HUES64 (cell line): ENCODE data around the gene PARP14.
"Not testable (repeated sequence)": the region's sequence is repeated elsewhere in the genome, so short reads cannot be mapped to it uniquely, and the experiment has no call there.

Experiments
- H3K27ac ChIP-seq: 2 replicates; pipeline ENCODE4 v1.7.0; 2013; ENCODE audit warnings: low read depth, low read length, inconsistent platforms
- H3K27me3 ChIP-seq: 2 replicates; pipeline ENCODE4 v1.6.1; 2013; ENCODE audit warnings: mild to moderate bottlenecking, low read length; ENCODE audit not compliant: insufficient read depth
- H3K36me3 ChIP-seq: 2 replicates; pipeline ENCODE4 v1.6.1; 2013; ENCODE audit warnings: mild to moderate bottlenecking, low read length; ENCODE audit not compliant: insufficient read depth
- H3K4me1 ChIP-seq: 2 replicates; pipeline ENCODE4 v1.6.1; 2013; ENCODE audit warnings: mild to moderate bottlenecking, low read length, moderate library complexity; ENCODE audit not compliant: insufficient read depth
- H3K4me3 ChIP-seq: 2 replicates; pipeline ENCODE4 v1.5.1; 2013; ENCODE audit warnings: mild to moderate bottlenecking, low read length, moderate library complexity
- H3K9ac ChIP-seq: 2 replicates; pipeline ENCODE4 v1.6.1; 2013; ENCODE audit warnings: mild to moderate bottlenecking, low read depth, low read length
- H3K9me3 ChIP-seq: 2 replicates; pipeline ENCODE4 v1.6.1; 2013; ENCODE audit warnings: low read depth, low read length; ENCODE audit not compliant: insufficient read depth
- WGBS: fragments of 150-250, 120-280 bp; methylation state at CpG from one replicate; pipeline ENCODE4 v1.1.7; 2013; ENCODE audit warnings: missing lambda C conversion rate; 5-methylcytosine and 5-hydroxymethylcytosine counted together

PARP14 gene

GRCh38 chr3:122692674-122693073 lies 12.0 kb downstream of the PARP14 start:
- H3K27ac ChIP-seq: no peak overlapping the region
- no peaks in the 10 kb centered on the region for H3K9me3 ChIP-seq
- no peaks in the 10 kb centered on the region for H3K27me3 ChIP-seq
- H3K4me1 ChIP-seq: no peaks in the 10 kb centered on the region
- 93% methylated on average over 3 of the region's 3 CpGs for WGBS
- no peak overlapping the region for H3K9ac ChIP-seq
- H3K4me3 ChIP-seq: no peak overlapping the region
- peaks cover 10% of the 10 kb centered on the region for H3K36me3 ChIP-seq

- Histone ChIP-seq H3K27ac (no peak overlapping the region), H3K9ac (no peak overlapping the region), H3K4me3 (no peak overlapping the region), H3K27me3 (no peaks in the 10 kb centered on the region), H3K9me3 (no peaks in the 10 kb centered on the region), H3K4me1 (no peaks in the 10 kb centered on the region), H3K36me3 (peaks cover 11% of the 10 kb centered on the region)
- 86% methylated on average over 7 of the region's 7 CpGs for WGBS
Observed at GRCh38 chr3:122694966-122695365, 14.3 kb downstream of the PARP14 start.

- no peaks in the 10 kb centered on the region for H3K27me3 ChIP-seq
- H3K4me1 ChIP-seq: no peaks in the 10 kb centered on the region
- H3K9me3 ChIP-seq: no peaks in the 10 kb centered on the region
- no peak overlapping the region for H3K4me3 ChIP-seq
- peaks cover 19% of the 10 kb centered on the region for H3K36me3 ChIP-seq
- H3K9ac ChIP-seq: no peak overlapping the region
- no peak overlapping the region for H3K27ac ChIP-seq
Observed at GRCh38 chr3:122695927-122696561, 15.4 kb downstream of the PARP14 start.

- Histone ChIP-seq H3K27ac (no peak overlapping the region), H3K9ac (no peak overlapping the region)
- WGBS: 86% methylated on average over 1 of the region's 2 CpGs
Observed at GRCh38 chr3:122697952-122698620, 17.4 kb downstream of the PARP14 start.

GRCh38 chr3:122700193-122700592 lies 19.6 kb downstream of the PARP14 start:
- no peaks in the 10 kb centered on the region for H3K9me3 ChIP-seq
- H3K27me3 ChIP-seq: no peaks in the 10 kb centered on the region
- H3K9ac ChIP-seq: no peak overlapping the region
- H3K4me3 ChIP-seq: no peak overlapping the region
- peaks cover 17% of the 10 kb centered on the region; the same call in 1 of the 2 replicates for H3K36me3 ChIP-seq
- no peak overlapping the region for H3K27ac ChIP-seq
- WGBS: 86% methylated on average over 2 of the region's 2 CpGs
- H3K4me1 ChIP-seq: no peaks in the 10 kb centered on the region

More at GRCh38 chr3:122697952-122698620, 17.4 kb downstream of the PARP14 start:
- Histone ChIP-seq H3K4me3 (no peak overlapping the region), H3K27me3 (no peaks in the 10 kb centered on the region), H3K4me1 (no peaks in the 10 kb centered on the region), H3K9me3 (no peaks in the 10 kb centered on the region), H3K36me3 (peaks cover 14% of the 10 kb centered on the region; the same call in 1 of the 2 replicates)

GRCh38 chr3:122705379-122705778 lies 24.7 kb downstream of the PARP14 start:
- no peaks in the 10 kb centered on the region for H3K27me3 ChIP-seq
- no peaks in the 10 kb centered on the region for H3K9me3 ChIP-seq
- H3K4me1 ChIP-seq: no peaks in the 10 kb centered on the region
- no peak overlapping the region for H3K27ac ChIP-seq
- peaks cover 11% of the 10 kb centered on the region; the same call in 1 of the 2 replicates for H3K36me3 ChIP-seq
- 95% methylated on average over 1 of the region's 1 CpG for WGBS
- no peak overlapping the region for H3K9ac ChIP-seq
- no peak overlapping the region for H3K4me3 ChIP-seq

- WGBS: 92% methylated on average over 1 of the region's 1 CpG
- not testable (repeated sequence) for H3K27ac ChIP-seq, H3K9ac ChIP-seq, H3K27me3 ChIP-seq, H3K4me1 ChIP-seq, H3K9me3 ChIP-seq, H3K4me3 ChIP-seq
- H3K36me3 ChIP-seq: peaks cover 15% of the 10 kb centered on the region; the same call in 1 of the 2 replicates
Observed at GRCh38 chr3:122710616-122711251, 30.1 kb downstream of the PARP14 start.

- H3K27ac ChIP-seq: no peak overlapping the region
- H3K4me3 ChIP-seq: no peak overlapping the region
- H3K36me3 ChIP-seq: peaks cover 33% of the 10 kb centered on the region
- no peaks in the 10 kb centered on the region for H3K4me1 ChIP-seq
- no peak overlapping the region for H3K9ac ChIP-seq
- H3K27me3 ChIP-seq: no peaks in the 10 kb centered on the region
- H3K9me3 ChIP-seq: no peaks in the 10 kb centered on the region
- 91% methylated on average over 3 of the region's 3 CpGs for WGBS
Observed at GRCh38 chr3:122714273-122714672, 33.6 kb downstream of the PARP14 start.

- Histone ChIP-seq H3K27me3 (no peaks in the 10 kb centered on the region), H3K9ac (no peak overlapping the region), H3K27ac (no peak overlapping the region), H3K9me3 (no peaks in the 10 kb centered on the region), H3K4me1 (no peaks in the 10 kb centered on the region), H3K4me3 (no peak overlapping the region), H3K36me3 (peaks cover 36% of the 10 kb centered on the region)
- WGBS: 84% methylated on average over 4 of the region's 4 CpGs
Observed at GRCh38 chr3:122716667-122717066, 36.0 kb downstream of the PARP14 start.

- Histone ChIP-seq H3K4me1 (no peaks in the 10 kb centered on the region), H3K27me3 (no peaks in the 10 kb centered on the region), H3K4me3 (no peak overlapping the region), H3K27ac (no peak overlapping the region), H3K9me3 (0 out of 2 replicates have a peak, but pooled peaks cover 5% of the 10 kb centered on the region), H3K36me3 (peaks cover 23% of the 10 kb centered on the region), H3K9ac (no peak overlapping the region)
- WGBS: 92% methylated on average over 2 of the region's 3 CpGs
Observed at GRCh38 chr3:122719273-122719921, 38.8 kb downstream of the PARP14 start.

- Histone ChIP-seq H3K9me3 (peaks cover 12% of the 10 kb centered on the region; the same call in 1 of the 2 replicates), H3K27me3 (no peaks in the 10 kb centered on the region), H3K27ac (no peak overlapping the region), H3K9ac (no peak overlapping the region), H3K4me3 (no peak overlapping the region), H3K4me1 (no peaks in the 10 kb centered on the region), H3K36me3 (peaks cover 4% of the 10 kb centered on the region)
- 97% methylated on average over 17 of the region's 20 CpGs for WGBS
Observed at GRCh38 chr3:122725106-122725505, 44.5 kb downstream of the PARP14 start.
